Measurements from ENCODE around the gene CCNB2.
A peak's percentile ranks its signal among the peaks of the same experiment; 100 is the strongest.
"Not testable (repeated sequence)": the region's sequence is repeated elsewhere in the genome, so short reads cannot be mapped to it uniquely, and the experiment has no call there.

Gene CCNB2

DNA sequence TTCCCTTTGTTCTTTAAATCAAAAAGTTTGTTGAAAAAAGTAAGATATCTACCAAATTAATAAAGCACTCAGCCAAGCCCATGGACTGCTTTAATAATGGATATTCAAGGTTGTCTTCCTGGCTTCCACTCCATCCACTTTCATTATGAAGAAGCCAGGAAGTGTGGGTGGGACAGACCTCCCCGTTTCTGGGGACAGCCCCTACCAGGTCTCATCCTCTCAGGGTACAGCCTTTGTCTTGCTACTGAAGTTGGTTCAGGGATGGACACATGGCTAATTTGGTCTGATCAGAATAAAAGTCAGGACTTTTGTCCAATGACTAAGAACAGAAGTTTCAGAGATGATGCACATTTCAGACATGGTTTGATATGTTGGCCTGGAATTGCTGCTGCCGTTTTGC, 32.6 kb downstream of the CCNB2 start:
- DNase-seq = no peak

DNA sequence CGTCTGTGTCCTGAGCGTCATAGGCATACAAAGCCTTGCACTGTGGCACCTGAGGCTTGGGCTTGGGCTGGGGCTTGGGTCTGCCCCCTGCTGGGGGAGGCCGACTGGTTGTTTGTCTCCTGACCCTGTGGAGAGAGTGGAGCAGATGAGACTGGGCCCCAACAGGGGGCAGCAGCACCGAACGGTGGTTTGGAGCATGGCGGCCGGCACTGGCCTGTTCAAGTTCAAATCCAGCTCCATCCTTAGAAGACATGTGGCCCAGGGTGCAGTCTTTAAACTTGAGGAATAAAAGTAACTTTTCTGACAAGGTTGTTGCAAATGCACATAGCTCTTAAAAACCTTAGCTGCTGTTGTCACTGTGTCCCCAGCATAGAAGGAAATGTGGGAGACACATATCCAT, 33.3 kb downstream of the CCNB2 start:
- DNase-seq = peak; percentile 47

DNA sequence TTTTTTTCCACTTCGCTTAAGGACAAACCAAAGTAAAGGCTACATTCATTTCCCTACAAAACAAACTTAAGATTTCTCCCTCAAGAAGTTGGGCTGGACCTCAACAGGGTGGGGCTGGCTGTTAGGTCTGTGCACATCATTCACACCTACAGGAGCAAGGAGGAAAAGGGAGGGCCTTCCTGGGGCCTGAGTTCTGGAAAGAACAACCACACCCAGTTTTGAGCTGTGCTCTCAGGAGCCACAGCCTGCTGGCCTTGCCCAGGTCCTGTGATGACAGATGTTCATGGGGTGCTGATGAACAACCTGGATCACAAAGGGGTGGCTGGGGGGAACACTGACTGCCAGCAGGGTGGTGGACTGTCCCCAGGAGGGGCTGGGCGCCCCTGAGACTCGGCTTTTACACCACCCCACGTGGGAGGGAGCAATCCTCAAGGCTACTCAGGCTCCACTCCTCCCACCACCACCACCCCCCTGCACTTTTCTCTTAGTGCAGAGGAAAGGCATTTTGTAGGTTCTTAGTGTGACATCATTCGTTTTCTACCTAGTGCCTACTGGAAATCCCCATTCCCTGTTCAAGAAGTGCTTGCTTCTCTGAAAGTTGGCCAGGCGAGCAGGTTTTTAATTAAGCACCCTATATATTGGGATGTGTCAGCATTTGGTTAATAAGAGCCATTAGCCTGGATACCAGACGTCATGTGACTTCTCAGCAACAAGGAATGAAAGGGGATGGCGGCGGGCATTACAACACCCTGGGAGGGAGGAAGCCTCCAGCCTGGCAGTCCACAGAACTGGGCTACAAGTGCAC, 35.7 kb downstream of the CCNB2 start:
- no peak for DNase-seq

DNA sequence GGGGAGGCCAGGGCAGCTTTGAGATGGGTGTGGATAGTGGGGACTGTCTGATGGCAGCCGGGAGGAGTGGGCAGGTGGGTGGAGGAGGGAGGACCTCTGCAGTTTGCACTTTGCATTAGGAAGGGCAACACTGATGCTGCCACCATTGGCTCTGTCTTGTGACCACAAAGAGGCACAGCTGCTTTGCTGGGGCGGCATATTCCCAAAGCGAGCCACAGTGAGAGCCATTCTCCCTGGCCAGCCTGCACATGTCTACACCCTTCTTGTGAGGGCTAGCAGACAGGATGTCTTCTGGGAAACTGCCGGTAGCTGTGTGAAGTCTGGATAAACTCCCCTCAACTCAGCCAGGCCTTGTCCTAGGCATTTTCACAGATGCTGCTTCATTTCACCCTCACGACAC, 38.3 kb downstream of the CCNB2 start:
- DNase-seq = no peak

DNA sequence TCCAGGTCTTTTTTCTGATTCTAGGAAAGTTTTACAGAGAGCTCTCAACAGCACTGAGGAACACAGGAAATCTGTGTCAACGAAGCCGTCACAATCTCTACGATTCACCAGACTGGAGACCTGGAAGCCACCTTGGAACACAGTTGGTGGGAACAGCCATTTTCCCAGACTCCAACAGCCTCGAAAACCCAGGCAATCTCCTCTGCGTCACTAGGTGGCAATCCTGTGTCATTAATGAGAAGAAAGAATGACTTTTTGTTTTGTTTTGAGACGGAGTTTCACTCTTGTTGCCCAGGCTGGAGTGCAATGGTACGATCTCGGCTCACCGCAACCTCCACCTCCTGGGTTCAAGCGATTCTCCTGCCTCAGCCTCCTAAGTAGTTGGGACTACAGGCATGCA, 39.6 kb downstream of the CCNB2 start:
- not testable (repeated sequence) for DNase-seq

DNA sequence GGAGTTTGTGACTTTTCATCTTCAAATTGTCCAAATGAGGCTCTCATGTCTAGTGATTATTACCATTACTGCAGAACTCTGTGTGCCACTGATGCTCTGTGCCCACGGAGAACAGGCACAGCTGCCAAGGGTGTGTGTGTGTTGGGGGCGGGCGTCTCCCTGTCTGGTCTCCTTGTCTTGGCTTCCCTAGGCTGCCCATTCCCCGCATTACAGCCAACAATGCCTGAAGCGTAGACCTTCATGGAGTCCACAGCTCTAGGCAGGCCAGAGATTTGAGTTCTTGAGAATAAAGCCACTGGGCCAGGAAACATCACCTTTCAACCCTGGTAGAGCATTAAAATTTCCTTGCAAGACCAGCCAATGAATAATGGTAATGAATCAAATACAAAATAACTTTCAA, 42.7 kb downstream of the CCNB2 start:
- no peak for DNase-seq

DNA sequence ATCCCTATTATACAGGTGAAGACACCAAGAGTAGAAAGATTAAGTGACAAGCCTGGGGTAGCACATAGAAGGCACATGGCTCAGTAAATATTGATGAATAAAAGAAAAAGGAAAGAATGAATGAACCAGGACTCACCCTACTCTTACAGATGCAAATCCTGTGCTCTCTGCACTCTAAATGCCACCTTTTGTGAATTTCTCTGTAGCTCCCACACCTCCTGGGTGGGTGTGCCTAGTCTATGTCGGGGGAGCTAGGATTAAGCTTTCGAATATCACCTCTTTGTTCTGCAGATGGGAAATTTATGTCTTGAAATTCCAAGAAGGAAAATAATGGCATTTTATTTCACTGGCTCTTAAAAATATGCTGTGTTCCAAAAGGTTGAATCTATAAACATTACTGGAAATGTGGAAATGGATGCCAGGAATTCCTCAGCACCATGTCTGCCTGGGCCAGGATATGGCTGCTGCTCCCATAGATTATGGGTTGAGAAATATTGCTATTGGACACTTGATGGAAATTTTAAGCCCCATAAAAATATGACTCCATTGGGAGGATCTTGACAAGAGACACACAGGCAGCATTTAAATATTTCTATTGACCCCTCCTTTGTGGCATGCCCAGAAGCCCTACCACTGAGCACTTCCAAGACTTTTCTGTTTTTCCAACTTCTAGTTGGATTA, 43.3 kb downstream of the CCNB2 start:
- DNase-seq = no peak

DNA sequence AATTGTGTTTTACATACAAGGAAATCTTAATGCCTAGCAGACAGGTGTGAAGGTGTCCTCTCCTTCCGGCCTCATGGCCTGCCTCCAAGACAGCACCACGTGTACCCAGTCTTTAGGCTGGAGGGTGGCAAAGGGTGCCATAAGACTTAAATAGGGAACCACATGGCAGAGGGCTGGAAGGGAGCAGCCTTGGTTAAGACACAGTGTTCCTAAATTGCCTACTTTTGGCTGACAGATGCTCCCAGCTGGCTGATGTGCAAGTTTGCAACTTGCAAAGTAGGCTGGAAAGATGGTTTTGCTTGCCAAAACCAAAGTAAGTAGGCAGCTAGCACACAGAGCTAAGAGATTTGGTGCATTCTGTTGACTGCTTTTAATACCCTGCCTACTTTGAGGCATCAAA, 45.2 kb downstream of the CCNB2 start:
- DNase-seq = no peak

DNA sequence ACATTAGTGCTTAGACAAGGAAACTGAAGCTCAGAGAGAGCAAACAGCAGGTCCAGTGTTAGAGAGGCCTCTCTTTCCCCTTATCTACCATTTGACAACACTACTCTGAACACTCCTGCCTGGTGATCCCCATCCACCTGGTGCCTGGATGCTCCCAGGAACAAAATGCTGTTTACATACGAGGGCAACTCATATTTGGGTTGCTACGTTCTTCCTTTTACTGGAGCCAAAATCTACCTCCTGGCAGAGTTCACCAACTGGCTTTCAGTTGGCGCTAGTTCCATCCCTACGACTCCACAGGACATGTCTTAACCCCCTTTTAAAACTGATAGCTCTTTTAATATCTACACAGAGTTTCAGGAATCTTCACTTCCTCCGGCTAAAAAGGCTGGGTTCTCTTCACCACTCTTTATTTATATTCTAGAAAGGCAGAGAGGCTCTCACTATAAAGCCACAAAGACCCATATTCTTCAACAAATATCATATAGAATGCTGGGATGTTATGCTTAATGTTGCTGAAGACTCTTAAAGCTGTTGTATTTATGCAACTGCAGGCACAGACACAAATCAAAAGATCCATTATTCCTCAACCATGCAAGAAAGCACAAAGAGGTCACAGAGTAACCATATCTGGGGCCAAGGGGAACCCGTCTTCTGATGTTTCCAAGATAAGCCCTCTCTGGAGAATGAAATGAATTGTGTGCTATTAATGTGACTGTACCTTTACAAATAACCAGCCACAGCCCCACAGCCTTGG, 47.9 kb downstream of the CCNB2 start:
- no peak for DNase-seq

DNA sequence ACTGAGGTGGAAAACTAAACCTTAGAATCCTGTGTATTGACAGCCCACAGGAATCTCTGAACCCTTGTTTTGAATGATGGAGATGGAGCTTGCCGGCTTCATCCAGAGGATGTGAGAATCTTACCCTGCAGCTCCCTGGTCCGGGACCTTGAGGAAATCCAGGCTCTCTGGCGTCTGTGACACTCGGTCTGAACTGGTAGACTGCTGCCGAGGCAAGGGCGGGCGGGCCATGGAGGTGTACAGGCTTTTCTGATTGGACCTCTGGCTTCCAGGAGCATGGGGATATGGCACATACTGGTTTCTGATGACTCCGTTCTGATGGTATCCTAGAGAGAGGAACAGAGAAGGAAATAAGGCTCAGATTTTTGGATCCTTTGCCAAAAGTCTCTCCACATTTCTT, 48.5 kb downstream of the CCNB2 start:
- DNase-seq = no peak

DNA sequence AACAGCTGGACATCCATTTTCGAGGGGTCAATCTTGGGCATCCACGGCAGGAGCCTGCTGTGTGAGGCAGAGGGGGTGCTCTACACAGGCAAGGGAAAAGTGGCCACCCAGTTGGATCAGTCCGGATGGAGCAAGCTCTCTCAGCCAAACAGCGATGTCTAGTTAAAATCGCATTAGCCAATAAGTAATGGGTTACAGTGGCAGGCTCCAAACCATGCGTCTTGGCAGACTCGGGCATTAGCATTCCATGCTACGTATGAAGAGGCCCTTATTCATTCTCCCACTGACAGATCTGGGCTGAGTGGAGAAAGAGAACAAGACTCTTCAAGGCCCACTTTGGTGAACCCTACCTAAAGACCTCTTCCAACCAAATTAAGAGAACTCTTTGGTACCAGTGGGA, 49.3 kb downstream of the CCNB2 start:
- DNase-seq = no peak

DNA sequence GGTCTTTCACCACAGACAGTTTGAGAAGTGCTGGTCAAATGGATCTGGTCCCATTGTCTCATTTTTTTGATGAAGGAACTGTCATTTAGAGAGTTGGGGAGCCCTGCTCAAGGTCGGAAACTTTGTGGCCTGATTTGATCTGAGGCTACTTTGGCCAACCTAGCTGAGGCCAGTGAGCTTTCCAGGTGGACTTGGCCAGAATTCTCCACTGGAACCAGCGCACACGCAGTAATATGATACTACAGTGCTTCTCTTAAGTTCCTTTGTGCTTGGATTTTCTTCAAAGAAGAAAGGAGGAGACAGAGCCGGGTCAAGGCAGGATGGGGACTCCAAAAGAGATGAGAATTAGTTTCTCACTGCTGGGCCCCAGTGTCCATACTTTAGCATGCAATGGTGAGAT, 50.5 kb downstream of the CCNB2 start:
- no peak for DNase-seq

DNA sequence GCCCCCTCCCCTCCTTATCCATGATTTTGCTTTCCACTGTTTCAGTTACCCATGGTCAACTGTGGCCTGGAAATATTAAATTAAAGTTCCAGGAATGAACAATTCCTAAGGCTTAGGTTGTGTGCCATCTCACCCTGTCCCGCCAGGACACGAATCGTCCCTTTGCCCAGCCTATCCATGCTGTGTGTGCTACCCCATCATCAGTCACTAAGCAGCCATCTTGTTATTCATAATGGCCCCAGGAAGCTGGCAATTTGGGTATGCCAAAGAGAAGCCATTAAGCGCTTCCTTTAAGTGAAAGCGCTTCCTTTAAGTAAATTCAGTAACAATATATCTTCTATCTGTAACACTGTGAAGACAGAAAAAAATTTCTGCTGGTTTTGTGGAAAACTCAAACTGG, 52.5 kb downstream of the CCNB2 start:
- DNase-seq = no peak

DNA sequence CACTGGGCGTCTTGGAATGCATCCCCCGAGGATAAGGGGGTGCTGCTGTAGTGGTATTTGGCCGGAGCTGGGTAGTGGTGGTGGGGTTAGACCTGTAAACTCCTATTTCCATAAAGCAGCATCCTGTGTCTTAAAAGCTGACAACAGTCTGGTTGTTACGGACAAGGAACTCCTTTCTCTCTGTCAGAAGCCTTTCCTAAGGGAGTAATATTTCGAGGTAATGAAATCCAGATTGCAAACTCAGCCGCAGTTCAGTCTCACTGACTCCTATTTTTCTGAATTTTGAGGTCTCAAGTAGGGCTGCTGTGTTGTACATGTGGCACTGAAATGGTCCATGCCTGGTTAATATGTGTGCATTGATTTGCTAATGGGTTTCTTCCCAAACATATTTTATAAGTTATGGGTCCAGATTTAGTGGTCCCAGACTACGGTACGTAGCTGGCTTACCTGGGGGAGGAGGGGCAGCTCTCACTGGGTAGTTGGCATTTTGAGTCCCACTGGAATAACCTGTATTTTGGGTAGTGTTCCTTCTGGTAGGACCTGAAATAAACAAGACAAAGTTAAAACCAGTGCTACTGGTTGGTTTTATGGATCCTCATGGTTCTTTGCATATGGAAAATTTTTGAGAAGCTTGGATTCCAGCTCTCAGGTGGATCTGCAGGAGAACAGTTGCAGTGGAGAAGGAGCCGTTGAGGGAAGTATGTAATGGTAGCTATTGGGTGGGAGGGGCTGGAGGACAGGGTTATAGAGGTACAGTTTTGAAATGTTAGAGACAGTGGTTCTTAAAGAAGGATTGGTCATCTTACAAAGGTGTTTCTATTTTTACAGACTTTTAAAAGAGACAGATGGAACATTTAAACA, 53.1 kb downstream of the CCNB2 start:
- DNase-seq = no peak

DNA sequence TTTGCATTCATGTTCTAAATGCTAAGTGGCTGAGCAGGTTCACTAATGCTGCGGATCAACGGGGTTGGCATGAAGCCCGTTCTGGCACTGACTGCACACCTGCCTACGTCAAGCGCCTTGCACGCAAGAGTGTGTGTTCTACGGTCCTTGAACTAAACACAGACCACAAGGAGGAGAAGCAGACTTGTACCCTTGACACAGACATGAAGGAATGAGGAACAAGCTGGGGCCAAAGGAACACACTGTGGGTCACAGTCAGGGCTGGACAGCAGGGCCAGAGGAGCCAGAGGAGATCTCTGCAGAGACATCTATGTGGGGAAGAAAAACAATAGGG, 53.7 kb downstream of the CCNB2 start:
- DNase-seq = no peak

DNA sequence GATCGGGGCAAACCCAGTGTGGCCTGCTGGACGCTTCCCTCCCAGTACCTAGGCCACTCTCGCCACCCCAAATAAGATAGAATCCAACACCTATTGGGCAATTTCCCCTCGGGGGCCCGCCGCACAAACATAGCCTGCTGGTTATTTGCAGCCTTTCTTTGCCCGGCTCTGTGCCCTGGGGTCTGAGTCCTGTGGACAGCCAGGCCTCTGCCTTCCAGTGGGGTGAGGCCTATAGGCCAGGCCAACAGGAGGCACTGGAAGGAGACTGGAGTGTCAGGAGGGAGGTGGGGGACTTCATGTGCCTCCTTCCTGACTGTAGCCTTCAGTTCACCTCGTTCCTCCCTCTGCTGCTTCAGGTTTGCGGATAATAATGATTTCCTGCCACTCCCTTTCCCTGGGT, 54.3 kb downstream of the CCNB2 start:
- no peak for DNase-seq

DNA sequence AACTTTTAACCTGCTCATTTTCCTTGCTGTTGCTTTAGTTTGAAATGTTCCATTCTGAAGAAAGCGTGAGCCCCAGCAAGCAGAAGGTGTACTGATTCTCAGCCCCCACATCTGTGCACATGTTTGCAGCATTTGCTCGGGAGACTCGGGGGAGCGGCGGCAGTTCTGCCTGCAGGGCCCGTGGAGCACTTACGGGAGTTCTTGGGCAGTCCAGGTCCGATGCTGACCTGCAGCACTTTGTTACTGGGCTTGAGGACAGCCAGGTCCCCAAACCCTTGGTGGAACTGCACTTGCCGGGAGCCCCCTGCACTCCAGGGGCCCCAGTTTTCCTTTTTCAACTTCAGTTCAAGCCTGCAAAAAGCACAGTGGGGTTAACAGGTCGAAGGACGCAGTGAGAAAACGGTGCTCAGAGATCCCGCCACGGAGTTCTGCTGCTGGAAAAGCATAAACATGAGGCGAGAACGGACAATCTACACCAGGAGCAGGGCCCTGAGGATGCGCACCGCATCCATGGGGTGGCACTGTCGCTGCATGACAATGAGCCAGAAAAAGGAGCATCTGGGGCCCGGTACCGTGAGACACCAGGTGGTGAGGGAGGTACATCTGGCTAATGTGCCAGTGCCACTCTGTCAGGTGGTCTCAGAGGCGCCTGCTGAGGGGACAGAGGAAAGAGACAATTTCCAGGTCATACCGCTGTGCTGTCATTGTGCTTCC, 56.1 kb downstream of the CCNB2 start:
- no peak for DNase-seq

DNA sequence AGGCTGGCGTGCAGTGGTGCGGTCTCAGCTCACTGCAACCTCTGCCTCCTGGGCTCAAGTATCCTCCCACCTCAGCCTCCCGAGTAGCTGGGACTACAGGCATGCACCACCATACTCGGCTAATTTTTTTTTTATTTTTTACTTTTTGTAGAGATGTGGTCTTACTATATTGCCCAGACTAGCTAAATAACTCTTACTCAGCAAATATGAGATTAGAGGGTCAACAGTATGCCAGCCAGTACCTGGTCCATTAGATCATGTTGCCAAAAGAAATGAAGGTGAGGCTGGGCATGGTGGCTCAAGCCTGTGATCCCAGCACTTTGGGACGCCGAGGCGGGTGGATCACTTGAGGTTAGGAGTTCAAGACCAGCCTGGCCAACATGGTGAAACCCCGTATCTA, 57.1 kb downstream of the CCNB2 start:
- DNase-seq = not testable (repeated sequence)

DNA sequence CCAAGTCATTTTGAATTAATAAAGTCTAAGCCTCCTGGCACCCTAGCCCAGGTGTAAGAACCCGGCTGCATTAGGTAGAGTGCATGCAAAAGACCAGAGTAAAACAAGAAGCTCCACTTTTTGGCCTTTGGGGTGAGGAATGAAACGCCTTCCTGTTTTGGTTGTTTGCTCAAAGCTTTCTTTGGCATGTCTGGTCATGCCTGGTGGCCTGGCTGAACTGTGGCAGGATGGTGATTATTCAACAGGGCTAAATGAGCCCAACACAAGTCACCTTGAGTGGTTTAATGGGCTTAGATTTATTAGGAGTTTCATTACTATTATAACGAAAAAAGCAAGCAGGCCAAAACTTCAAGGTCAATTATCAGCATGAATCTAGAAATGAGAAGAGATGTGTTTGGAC, 60.8 kb downstream of the CCNB2 start:
- peak; percentile 44 for DNase-seq

DNA sequence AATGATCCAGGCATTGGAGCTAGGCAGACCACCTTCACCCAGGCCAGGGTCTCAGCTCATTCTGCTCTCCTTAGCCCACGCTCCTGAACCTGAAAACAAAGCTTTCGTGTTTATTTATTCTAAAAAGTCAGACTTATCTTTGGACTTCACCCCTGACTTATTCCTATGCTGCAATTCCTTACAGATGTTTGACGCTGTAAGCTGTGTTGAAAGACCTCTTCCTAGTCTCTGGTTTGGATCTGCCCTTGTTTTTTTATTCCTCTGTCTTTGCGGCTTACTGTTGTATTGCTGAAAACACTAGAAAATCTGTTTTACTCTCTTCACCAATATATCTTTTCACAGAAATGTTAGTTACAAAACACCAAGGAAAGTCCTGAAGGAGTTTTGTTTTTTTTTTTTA, 61.2 kb downstream of the CCNB2 start:
- no peak for DNase-seq

DNA sequence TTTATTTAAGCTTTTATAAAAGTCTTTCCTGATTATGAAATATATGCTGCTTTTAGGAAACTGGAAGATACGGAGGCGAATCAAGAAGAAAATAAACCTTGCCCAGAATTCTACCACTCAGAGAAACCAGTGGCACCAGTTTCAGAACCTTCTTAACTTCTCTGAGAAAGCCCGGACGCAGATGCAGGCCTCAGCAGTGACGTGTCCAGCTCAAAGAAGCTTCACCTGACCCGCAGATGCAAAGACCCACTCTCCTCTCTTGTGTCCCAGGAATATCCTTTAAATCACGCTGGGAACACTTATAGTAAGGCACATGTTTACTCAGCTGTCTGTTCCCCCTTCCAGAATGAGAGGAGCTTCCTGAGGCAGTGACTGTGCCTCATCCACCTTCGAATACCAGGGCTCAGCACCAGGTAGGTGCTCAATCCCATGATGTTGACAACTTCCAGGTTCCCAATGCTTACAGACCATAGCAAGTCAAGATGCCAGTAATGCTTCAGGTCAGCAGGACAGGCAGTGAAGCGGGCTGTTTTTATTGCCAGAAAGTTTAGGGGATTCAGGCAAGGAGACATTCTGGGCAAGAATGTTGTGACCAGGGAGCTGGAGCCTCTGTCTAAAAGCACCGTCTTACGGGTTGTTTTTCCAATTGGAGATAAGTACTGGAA, 61.8 kb downstream of the CCNB2 start:
- DNase-seq = no peak

DNA sequence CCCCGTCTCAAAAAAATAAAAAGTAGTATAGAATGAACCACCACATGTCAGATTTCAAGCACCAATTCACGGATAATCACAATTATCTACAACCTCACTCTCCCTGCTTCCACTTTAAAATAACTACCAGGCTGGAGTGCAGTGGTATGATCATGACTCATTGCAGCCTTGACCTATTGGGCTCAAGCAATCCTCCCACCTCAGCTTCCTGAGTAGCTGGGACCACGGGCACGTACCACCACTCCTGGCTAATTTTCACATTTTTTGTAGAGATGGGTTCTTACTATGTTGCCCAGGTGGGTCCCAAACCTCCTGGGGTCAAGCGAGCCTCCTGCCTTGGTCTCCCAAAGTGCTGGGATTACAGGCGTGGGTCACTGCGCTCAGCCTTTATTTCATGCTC, 63.6 kb downstream of the CCNB2 start:
- DNase-seq = peak; percentile 7
